Measurements from ENCODE around the gene OR1C1. TPM values are rescaled to one million over a fixed set of nuclear protein-coding genes. Genes with fewer than 3 reads are reported as not detected.
"Not testable (repeated sequence)": the region's sequence is repeated elsewhere in the genome, so short reads cannot be mapped to it uniquely, and the experiment has no call there.

The OR1C1 gene
- total RNA-seq, 1 donor from 2014 or later, result not detected

DNA sequence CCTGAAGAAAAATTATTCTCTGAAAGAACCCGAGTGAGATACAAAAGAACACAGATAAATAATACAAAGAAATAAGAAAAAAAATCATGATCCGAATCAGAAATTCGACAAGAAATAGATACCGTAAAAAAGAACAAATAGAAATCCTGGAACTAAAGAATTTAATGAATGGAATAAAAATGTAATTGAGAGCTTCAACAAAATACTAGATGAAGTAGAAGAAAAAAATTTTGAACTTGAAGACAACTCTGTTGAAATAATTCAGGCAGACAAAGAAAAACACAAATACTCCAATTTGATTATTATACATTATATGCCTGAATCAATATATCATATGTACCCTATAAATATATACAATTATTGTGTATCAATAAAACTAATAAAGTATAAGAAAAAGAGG is 39.1 kb downstream of the OR1C1 start:
- Histone ChIP-seq H3K9me3 (peaks cover 9% of the 10 kb centered on the region), H3K36me3 (no peaks in the 10 kb centered on the region), H3K27me3 (ENCODE audit: low read depth) (no peaks in the 10 kb centered on the region), H3K4me3 (no peak overlapping the region), H3K27ac (no peak overlapping the region), H3K4me1 (no peaks in the 10 kb centered on the region)
- no peak for ATAC-seq
- TF ChIP-seq, protein P1, sequence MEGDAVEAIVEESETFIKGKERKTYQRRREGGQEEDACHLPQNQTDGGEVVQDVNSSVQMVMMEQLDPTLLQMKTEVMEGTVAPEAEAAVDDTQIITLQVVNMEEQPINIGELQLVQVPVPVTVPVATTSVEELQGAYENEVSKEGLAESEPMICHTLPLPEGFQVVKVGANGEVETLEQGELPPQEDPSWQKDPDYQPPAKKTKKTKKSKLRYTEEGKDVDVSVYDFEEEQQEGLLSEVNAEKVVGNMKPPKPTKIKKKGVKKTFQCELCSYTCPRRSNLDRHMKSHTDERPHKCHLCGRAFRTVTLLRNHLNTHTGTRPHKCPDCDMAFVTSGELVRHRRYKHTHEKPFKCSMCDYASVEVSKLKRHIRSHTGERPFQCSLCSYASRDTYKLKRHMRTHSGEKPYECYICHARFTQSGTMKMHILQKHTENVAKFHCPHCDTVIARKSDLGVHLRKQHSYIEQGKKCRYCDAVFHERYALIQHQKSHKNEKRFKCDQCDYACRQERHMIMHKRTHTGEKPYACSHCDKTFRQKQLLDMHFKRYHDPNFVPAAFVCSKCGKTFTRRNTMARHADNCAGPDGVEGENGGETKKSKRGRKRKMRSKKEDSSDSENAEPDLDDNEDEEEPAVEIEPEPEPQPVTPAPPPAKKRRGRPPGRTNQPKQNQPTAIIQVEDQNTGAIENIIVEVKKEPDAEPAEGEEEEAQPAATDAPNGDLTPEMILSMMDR (IDR thresholded peaks at IDR 0.05), result no peak
- DNase-seq, result no peak
- intact Hi-C loops (cut with DNase I), result no loop called here

GRCh38 chr1:247716546-247716945 is 43.8 kb downstream of the OR1C1 start, which contains the start of gene OR6F1:
Gene OR6F1, minus strand, starts transcription at chr1:247716646. Its CDS starts 3,891 bp downstream, at chr1:247712755.
- TF ChIP-seq, protein P1 (IDR thresholded peaks at IDR 0.05), result no peak
- Histone ChIP-seq H3K4me3 (no peak within 1 kb of the TSS), H3K36me3 (no peaks in the 10 kb centered on the region), H3K9me3 (peaks cover 9% of the 10 kb centered on the region), H3K27ac (no peak within 1 kb of the TSS), H3K27me3 (ENCODE audit: low read depth) (no peaks in the 10 kb centered on the region), H3K4me1 (no peaks in the 10 kb centered on the region)
- DNase-seq (no peak), ATAC-seq (no peak)
- intact Hi-C loops (cut with DNase I), result no loop called here

DNA sequence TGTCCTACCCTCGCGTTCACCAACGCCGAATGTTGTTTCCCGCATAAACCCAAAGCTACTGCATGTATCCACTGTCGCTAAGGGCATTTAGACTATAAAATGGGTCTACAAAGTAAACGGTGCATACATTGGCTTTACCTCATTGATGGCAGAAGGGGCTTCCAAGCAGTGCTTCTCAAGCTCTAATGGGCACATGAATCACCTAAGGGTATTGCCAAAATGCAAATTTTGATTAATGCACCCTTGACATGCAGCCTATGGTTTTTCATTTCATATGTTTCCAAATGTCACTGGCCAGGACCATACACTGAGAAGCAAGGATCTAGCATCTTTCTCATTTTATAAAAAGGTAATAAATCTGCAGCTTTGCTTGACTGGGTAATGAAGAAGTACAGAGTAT is 46.6 kb downstream of the OR1C1 start:
- H3K9me3 ChIP-seq, result no peaks in the 10 kb centered on the region
- intact Hi-C loops (cut with DNase I), result no loop called here
- H3K27me3 ChIP-seq (ENCODE audit: low read depth), result no peaks in the 10 kb centered on the region
- DNase-seq (no peak), ATAC-seq (no peak)
- H3K4me3 ChIP-seq, result no peak overlapping the region
- H3K4me1 ChIP-seq, result no peaks in the 10 kb centered on the region
- TF ChIP-seq, protein P1 (IDR thresholded peaks at IDR 0.05), result no peak
- no peak overlapping the region for H3K27ac ChIP-seq
- no peaks in the 10 kb centered on the region for H3K36me3 ChIP-seq

DNA sequence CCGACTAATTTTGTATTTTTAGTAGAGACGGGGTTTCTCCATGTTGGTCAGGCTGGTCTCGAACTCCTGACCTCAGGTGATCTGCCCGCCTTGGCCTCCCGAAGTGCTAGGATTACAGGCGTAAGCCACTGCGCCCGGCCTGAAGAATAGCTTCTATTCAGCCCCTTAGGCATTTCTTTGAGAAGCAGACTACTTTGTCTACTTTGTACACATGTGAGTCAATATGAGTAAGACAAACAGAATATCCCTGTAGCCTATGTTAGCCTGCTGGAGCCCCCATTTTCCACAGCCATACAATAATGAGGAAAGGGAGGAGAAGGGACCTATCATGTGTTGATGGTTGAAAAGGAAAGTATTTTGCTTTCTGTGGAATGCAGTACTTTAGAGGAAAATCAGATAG is 49.7 kb downstream of the OR1C1 start:
- DNase-seq; H3K4me1 ChIP-seq; intact Hi-C loops (cut with DNase I); H3K36me3 ChIP-seq; H3K9me3 ChIP-seq; H3K27me3 ChIP-seq (ENCODE audit: low read depth); H3K27ac ChIP-seq; H3K4me3 ChIP-seq; ATAC-seq: not testable (repeated sequence)

Other genes starting within 250 kb of the OR1C1 start
- gene OR2C3, start 224.1 kb downstream of the OR1C1 start, total RNA-seq, result 0.06 TPM
- 2.2 TPM for gene GCSAML, start 211.4 kb downstream of the OR1C1 start, total RNA-seq
- gene OR2G2, start 172.2 kb downstream of the OR1C1 start, total RNA-seq, result not detected
- gene OR2G3, start 155.0 kb downstream of the OR1C1 start, total RNA-seq, result not detected
- not detected for gene OR13G1, start 80.8 kb downstream of the OR1C1 start, total RNA-seq
- gene OR6F1, start 43.9 kb downstream of the OR1C1 start, total RNA-seq, result not detected
- not detected for gene OR14K1, start 21.9 kb downstream of the OR1C1 start, total RNA-seq
- gene OR14A2, start 12.4 kb downstream of the OR1C1 start, total RNA-seq, result not detected
- not detected for gene OR14A16, start 63.6 kb upstream of the OR1C1 start, total RNA-seq
- not detected for gene OR11L1, start 81.3 kb upstream of the OR1C1 start, total RNA-seq
- 4.0 TPM for gene TRIM58, start 96.6 kb upstream of the OR1C1 start, total RNA-seq
- gene OR2W3, start 135.0 kb upstream of the OR1C1 start, total RNA-seq, result 1.2 TPM
- gene OR2T8, start 159.7 kb upstream of the OR1C1 start, total RNA-seq, result not detected
- not detected for gene OR2AJ1, start 164.3 kb upstream of the OR1C1 start, total RNA-seq
- gene OR2L8, start 188.3 kb upstream of the OR1C1 start, total RNA-seq, result not detected
- not detected for gene OR2AK2, start 204.7 kb upstream of the OR1C1 start, total RNA-seq